HCT116 (cell line): ENCODE measurements around the gene TBC1D2. TPM values are rescaled to one million over a fixed set of nuclear protein-coding genes. Genes with fewer than 3 reads are reported as not detected.

ENCODE experiments used
- microRNA-seq: library from miRNA; unstranded; fragments of <30 nt; microRNA quantifications from one replicate; pipeline ENCODE4, GENCODE V29; 2016; ENCODE audit warnings: borderline number of aligned reads
- total RNA-seq: library from RNA; stranded (reverse); gene quantifications from one replicate; pipeline ENCODE4 v1.2.1, GENCODE V29; 2021; ENCODE audit not compliant: unreplicated experiment

TBC1D2 gene
- total RNA-seq, 1 experiment from 2014 or later = 9.8 TPM

Small RNA genes within 50 kb of the gene (microRNA-seq; reads per million reads assigned to microRNA genes)
- gene MIR6854 = not detected

Other genes starting within 250 kb of the TBC1D2 start
- gene NANS, start 198.9 kb downstream of the TBC1D2 start, total RNA-seq = 48.9 TPM
- gene TRIM14, start 136.4 kb downstream of the TBC1D2 start, total RNA-seq = 24.4 TPM
- 5.7 TPM for gene CORO2A, start 63.0 kb downstream of the TBC1D2 start, total RNA-seq